Large intestine (tissue), 3 donors: ENCODE measurements around the gene ALDOA. TPM values are rescaled to one million over a fixed set of nuclear protein-coding genes. Genes with fewer than 3 reads are reported as not detected.

Source experiments
- DNase-seq, 2 donors: peaks; one replicate each; pipeline versions ENCODE4 v3.0.0 to v3.0.0-alpha.2; 2013
- H3K27ac ChIP-seq: one replicate; pipeline ENCODE4 v1.5.1; 2013; ENCODE audit warnings: low read length
- H3K27me3 ChIP-seq: 2 replicates; pipeline ENCODE4 v1.6.1; 2013; ENCODE audit warnings: low read length; ENCODE audit not compliant: control insufficient read depth, insufficient read depth
- H3K36me3 ChIP-seq: 2 replicates; pipeline ENCODE4 v1.6.1; 2013; ENCODE audit warnings: low read length; ENCODE audit not compliant: control insufficient read depth, insufficient read depth
- H3K4me1 ChIP-seq: one replicate; pipeline ENCODE4 v1.6.1; 2013; ENCODE audit warnings: low read length; ENCODE audit not compliant: control insufficient read depth, insufficient read depth
- H3K4me3 ChIP-seq: one replicate; pipeline ENCODE4 v1.5.1; 2013; ENCODE audit warnings: low read length
- H3K9me3 ChIP-seq: one replicate; pipeline ENCODE4 v1.6.1; 2013; ENCODE audit warnings: mild to moderate bottlenecking, low read depth, low read length, moderate library complexity; ENCODE audit not compliant: control insufficient read depth
- WGBS: methylation state at CpG from one replicate; pipeline ENCODE4 v1.1.5; 2013; ENCODE audit warnings: low lambda C conversion rate; ENCODE audit not compliant: insufficient coverage; 5-methylcytosine and 5-hydroxymethylcytosine counted together
- polyA plus RNA-seq: library from polyadenylated mRNA; unstranded; fragments of 120-200 nt; gene quantifications from one replicate; pipeline ENCODE4 v1.2.1, GENCODE V29; 2013

Gene ALDOA
- polyA plus RNA-seq, 1 donor, result 421 TPM

GRCh38 chr16:30116291-30117207, 51.0 kb downstream of the ALDOA start:
- no CpG with 5 or more reads among the region's 16 CpGs for WGBS

GRCh38 chr16:30117768-30118167, 52.2 kb downstream of the ALDOA start:
- no peaks in the 10 kb centered on the region for H3K27me3 ChIP-seq
- peaks cover 79% of the 10 kb centered on the region for H3K4me1 ChIP-seq
- H3K9me3 ChIP-seq, result peaks cover under 1% of the 10 kb centered on the region
- no peak overlapping the region for H3K4me3 ChIP-seq
- DNase-seq, result no peak
- H3K36me3 ChIP-seq, result peaks cover 67% of the 10 kb centered on the region
- WGBS, result no CpG with 5 or more reads among the region's 10 CpGs
- peak overlapping the region; percentile 88 for H3K27ac ChIP-seq

More at GRCh38 chr16:30116291-30117207, 51.0 kb downstream of the ALDOA start:
- Histone ChIP-seq H3K4me1 (peaks cover 76% of the 10 kb centered on the region), H3K36me3 (peaks cover 78% of the 10 kb centered on the region), H3K27ac (peak overlapping the region; percentile 88), H3K27me3 (no peaks in the 10 kb centered on the region), H3K9me3 (peaks cover 3% of the 10 kb centered on the region), H3K4me3 (no peak overlapping the region)
- no peak for DNase-seq

GRCh38 chr16:30119428-30119827, 53.9 kb downstream of the ALDOA start:
- 100% methylated on average over 1 of the region's 2 CpGs for WGBS
- no peak for DNase-seq
- Histone ChIP-seq H3K4me1 (peaks cover 66% of the 10 kb centered on the region), H3K36me3 (peaks cover 51% of the 10 kb centered on the region), H3K27ac (peak overlapping the region; percentile 92), H3K4me3 (no peak overlapping the region), H3K27me3 (no peaks in the 10 kb centered on the region), H3K9me3 (no peaks in the 10 kb centered on the region)

Other genes with a start within 250 kb of the ALDOA start
- 36.4 TPM for gene PAGR1, start 249.6 kb upstream of the ALDOA start, polyA plus RNA-seq
- gene MVP, start 245.3 kb upstream of the ALDOA start, polyA plus RNA-seq, result 128 TPM
- 68.7 TPM for gene CDIPT, start 202.5 kb upstream of the ALDOA start, polyA plus RNA-seq
- gene SEZ6L2, start 166.2 kb upstream of the ALDOA start, polyA plus RNA-seq, result 52.3 TPM
- gene ASPHD1, start 165.3 kb upstream of the ALDOA start, polyA plus RNA-seq, result 15.0 TPM
- 30.4 TPM for gene KCTD13, start 139.5 kb upstream of the ALDOA start, polyA plus RNA-seq
- 160 TPM for gene TMEM219, start 103.7 kb upstream of the ALDOA start, polyA plus RNA-seq
- 46.6 TPM for gene TAOK2, start 91.9 kb upstream of the ALDOA start, polyA plus RNA-seq
- gene HIRIP3, start 70.1 kb upstream of the ALDOA start, polyA plus RNA-seq, result 12.0 TPM
- 60.5 TPM for gene INO80E, start 69.5 kb upstream of the ALDOA start, polyA plus RNA-seq
- gene DOC2A, start 54.7 kb upstream of the ALDOA start, polyA plus RNA-seq, result 4.2 TPM
- gene C16orf92, start 42.6 kb upstream of the ALDOA start, polyA plus RNA-seq, result not detected
- 3.2 TPM for gene TLCD3B, start 34.5 kb upstream of the ALDOA start, polyA plus RNA-seq
- 97.9 TPM for gene PPP4C, start 10.2 kb downstream of the ALDOA start, polyA plus RNA-seq
- gene TBX6, start 26.2 kb downstream of the ALDOA start, polyA plus RNA-seq, result 1.4 TPM
- 64.5 TPM for gene YPEL3, start 30.5 kb downstream of the ALDOA start, polyA plus RNA-seq
- gene GDPD3, start 47.8 kb downstream of the ALDOA start, polyA plus RNA-seq, result 18.1 TPM
- 165 TPM for gene MAPK3, start 57.5 kb downstream of the ALDOA start, polyA plus RNA-seq
- 36.7 TPM for gene CORO1A, start 117.8 kb downstream of the ALDOA start, polyA plus RNA-seq
- 57.9 TPM for gene BOLA2B, start 127.9 kb downstream of the ALDOA start, polyA plus RNA-seq
- 74.9 TPM for gene SLX1A, start 128.1 kb downstream of the ALDOA start, polyA plus RNA-seq
- 46.4 TPM for gene SULT1A3, start 133.5 kb downstream of the ALDOA start, polyA plus RNA-seq
- 17.6 TPM for gene NPIPB13, start 182.7 kb downstream of the ALDOA start, polyA plus RNA-seq